H1 (cell line): ENCODE results near the gene TNP1. TPM values are rescaled to one million over a fixed set of nuclear protein-coding genes. Genes with fewer than 3 reads are reported as not detected.

ENCODE experiments used
- CTCF ChIA-PET: fragments of 300-600 bp; sonication (Branson Sonifier 250); formaldehyde crosslinking; loops from one replicate; lab custom pipeline; 2021; ENCODE audit not compliant: partially characterized antibody; lab: Charles Lee
- POLR2A ChIA-PET: fragments of 300-600 bp; sonication (Branson Sonifier 250); formaldehyde crosslinking; loops from one replicate; lab custom pipeline; 2021; ENCODE audit warnings: inconsistent platforms; ENCODE audit not compliant: partially characterized antibody; lab: Charles Lee
- DNase-seq, 2 experiments: peaks; one replicate each; pipeline versions ENCODE4 v3.0.0 to v3.0.0-alpha.2; 2010 to 2022; ENCODE audit warnings: low spot score in 2 of 2, low read depth in 1 of 2, mixed read lengths in 1 of 2
- FAIRE-seq: peaks from 2 replicates; lab custom pipeline; 2011; peaks lifted over from hg19 to GRCh38; lab: Jason Lieb, UNC
- H2AFZ ChIP-seq: 2 replicates; pipeline ENCODE4 v1.8.1; 2012; ENCODE audit warnings: low read length, inconsistent platforms
- H2AK5ac ChIP-seq: 2 replicates; pipeline ENCODE4 v1.6.1; 2013; ENCODE audit warnings: low read depth, low read length
- H2BK120ac ChIP-seq: replicated peaks from 2 replicates; pipeline ENCODE3; 2013; ENCODE audit warnings: low read depth, low read length, inconsistent platforms
- H2BK12ac ChIP-seq: 2 replicates; pipeline ENCODE4 v1.6.1; 2013; ENCODE audit warnings: low read depth, low read length
- H2BK15ac ChIP-seq: 2 replicates; pipeline ENCODE4 v1.6.1; 2013; ENCODE audit warnings: low read length
- H2BK20ac ChIP-seq: 2 replicates; pipeline ENCODE4 v1.6.1; 2013; ENCODE audit warnings: low read length
- H2BK5ac ChIP-seq: 2 replicates; pipeline ENCODE4 v1.6.1; 2013; ENCODE audit warnings: low read depth, low read length
- H3K14ac ChIP-seq: 2 replicates; pipeline ENCODE4 v1.6.1; 2013; ENCODE audit warnings: inconsistent platforms; ENCODE audit not compliant: insufficient read length
- H3K18ac ChIP-seq: 2 replicates; pipeline ENCODE4 v1.6.1; 2013; ENCODE audit warnings: low read length; ENCODE audit errors: extremely low read depth
- H3K23ac ChIP-seq: 2 replicates; pipeline ENCODE4 v1.6.1; 2013; ENCODE audit warnings: inconsistent platforms; ENCODE audit not compliant: insufficient read length
- H3K23me2 ChIP-seq: 2 replicates; pipeline ENCODE4 v1.6.1; 2013; ENCODE audit warnings: low read depth, low read length
- H3K27ac ChIP-seq: 2 replicates; pipeline ENCODE4 v1.6.1; 2011; ENCODE audit warnings: low read depth, low read length, inconsistent platforms
- H3K27me3 ChIP-seq, 4 experiments: replicated peaks in 1 of 4; 1 replicate in 1 of 4; 2 replicates in 3 of 4; pipeline versions ENCODE4 v1.6.1 to v1.8.1; 2011 to 2013; ENCODE audit warnings: low read length in 3 of 4, mild to moderate bottlenecking in 3 of 4, inconsistent platforms in 2 of 4, mixed read lengths in 2 of 4, moderate library complexity in 1 of 4; ENCODE audit not compliant: control insufficient read depth in 3 of 4, insufficient read depth in 3 of 4; ENCODE audit errors: extremely low read depth in 1 of 4
- H3K36me3 ChIP-seq, 4 experiments: 2 replicates each; pipeline versions ENCODE4 v1.6.1 to v1.8.1; 2011 to 2013; ENCODE audit warnings: mild to moderate bottlenecking in 4 of 4, low read length in 3 of 4, moderate library complexity in 2 of 4, control low read depth in 1 of 4, inconsistent platforms in 1 of 4; ENCODE audit not compliant: insufficient read depth in 4 of 4, control insufficient read depth in 2 of 4
- H3K4ac ChIP-seq: replicated peaks from 2 replicates; pipeline ENCODE3; 2013; ENCODE audit warnings: low read length, low read depth, mixed read lengths, inconsistent platforms; ENCODE audit not compliant: insufficient read length
- H3K4me1 ChIP-seq, 4 experiments: replicated peaks in 1 of 4; 1 replicate in 1 of 4; 2 replicates in 3 of 4; pipeline versions ENCODE4 v1.6.1 to v1.8.1; 2011 to 2013; ENCODE audit warnings: low read length in 3 of 4, inconsistent platforms in 2 of 4, mixed read lengths in 1 of 4; ENCODE audit not compliant: insufficient read depth in 4 of 4, control insufficient read depth in 3 of 4
- H3K4me2 ChIP-seq, 2 experiments: 2 replicates each; pipeline versions ENCODE4 v1.6.1 to v1.8.1; 2011 to 2013; ENCODE audit warnings: low read depth in 2 of 2, low read length in 2 of 2, control low read depth in 1 of 2, inconsistent platforms in 1 of 2, mild to moderate bottlenecking in 1 of 2; ENCODE audit not compliant: insufficient read depth in 1 of 2
- H3K4me3 ChIP-seq, 4 experiments: fragments of 200-600, 300-600 bp in 1 of 4; sonication (generic), shearing (Covaris generic), sonication (Bioruptor Twin) in 1 of 4; 2 replicates each; pipeline versions ENCODE4 v1.5.1 to v1.8.1; 2011 to 2016; ENCODE audit warnings: low read length in 4 of 4, low read depth in 3 of 4, control low read depth in 2 of 4, inconsistent platforms in 2 of 4, mild to moderate bottlenecking in 2 of 4, mixed read lengths in 1 of 4, moderate library complexity in 1 of 4; ENCODE audit not compliant: insufficient read depth in 2 of 4; ENCODE audit errors: extremely low read depth in 1 of 4
- H3K56ac ChIP-seq: replicated peaks from 2 replicates; pipeline ENCODE3; 2013; ENCODE audit warnings: low read depth, mild to moderate bottlenecking, mixed read lengths, low read length, inconsistent platforms; ENCODE audit not compliant: insufficient read length
- H3K79me1 ChIP-seq: 2 replicates; pipeline ENCODE4 v1.6.1; 2013; ENCODE audit warnings: low read depth, low read length, control low read depth
- H3K79me2 ChIP-seq, 2 experiments: 2 replicates each; pipeline versions ENCODE4 v1.6.1 to v1.8.1; 2012 to 2013; ENCODE audit warnings: low read length in 2 of 2, mild to moderate bottlenecking in 2 of 2, inconsistent platforms in 1 of 2; ENCODE audit not compliant: insufficient read depth in 2 of 2, control insufficient read depth in 1 of 2
- H3K9ac ChIP-seq, 4 experiments: replicated peaks in 1 of 4; 1 replicate in 1 of 4; 2 replicates in 3 of 4; pipeline versions ENCODE4 v1.6.1 to v1.8.1; 2011 to 2013; ENCODE audit warnings: low read depth in 3 of 4, low read length in 3 of 4, control low read depth in 2 of 4, mild to moderate bottlenecking in 2 of 4, moderate library complexity in 2 of 4, inconsistent platforms in 1 of 4; ENCODE audit errors: extremely low read depth in 1 of 4
- H3K9me3 ChIP-seq, 2 experiments: 2 replicates each; pipeline versions ENCODE4 v1.6.1 to v1.8.1; 2012 to 2013; ENCODE audit warnings: mild to moderate bottlenecking in 2 of 2, moderate library complexity in 2 of 2, control low read depth in 1 of 2, inconsistent platforms in 1 of 2, low read depth in 1 of 2, low read length in 1 of 2, mixed read lengths in 1 of 2; ENCODE audit not compliant: insufficient read depth in 2 of 2
- H4K20me1 ChIP-seq, 2 experiments: replicated peaks in 1 of 2; 2 replicates each; pipeline versions ENCODE3 to v1.8.1; 2011 to 2013; ENCODE audit warnings: inconsistent platforms in 2 of 2, low read length in 2 of 2, mild to moderate bottlenecking in 1 of 2; ENCODE audit not compliant: insufficient read depth in 2 of 2, control insufficient read depth in 1 of 2
- H4K5ac ChIP-seq: 2 replicates; pipeline ENCODE4 v1.6.1; 2013; ENCODE audit warnings: low read length, low read depth, mixed read lengths, inconsistent platforms; ENCODE audit not compliant: insufficient read length
- H4K8ac ChIP-seq: 2 replicates; pipeline ENCODE4 v1.8.0; 2013; ENCODE audit warnings: mild to moderate bottlenecking, moderate library complexity, low read length, inconsistent platforms; ENCODE audit not compliant: insufficient read depth; ENCODE audit errors: extremely low read depth
- H4K91ac ChIP-seq: replicated peaks from 2 replicates; pipeline ENCODE3; 2013; ENCODE audit warnings: low read length, mixed read lengths, inconsistent platforms; ENCODE audit not compliant: insufficient read length
- BACH1 ChIP-seq: IDR thresholded peaks from 2 replicates; pipeline ENCODE4 v1.6.1; 2012; ENCODE audit warnings: low read length, improper control_type of control experiment
- RFX5 ChIP-seq: IDR thresholded peaks from 2 replicates; pipeline ENCODE4 v1.6.1; 2011; ENCODE audit warnings: low read depth, low read length, improper control_type of control experiment, borderline replicate concordance
- WGBS, 2 experiments: shearing (Covaris generic) in 1 of 2; methylation state at CpG; one replicate each; pipeline versions ENCODE4 v1.1.6 to v1.1.7; 2013 to 2015; ENCODE audit warnings: low lambda C conversion rate in 2 of 2, mixed read lengths in 2 of 2, inconsistent platforms in 1 of 2, low coverage in 1 of 2, missing lambda C conversion rate in 1 of 2; ENCODE audit not compliant: insufficient replicate concordance in 2 of 2, insufficient coverage in 1 of 2, insufficient read length in 1 of 2; ENCODE audit errors: extremely low coverage in 1 of 2, missing lambda C conversion rate in 1 of 2; 5-methylcytosine and 5-hydroxymethylcytosine counted together
- polyA plus RNA-seq, 7 experiments: library from polyadenylated mRNA; depleted of rRNA in 3 of 7; stranded (reverse) in 5 of 7; unstranded in 2 of 7; fragments of >200 nt in 5 of 7; fragments of 200-250 nt in 2 of 7; gene quantifications; 1 replicate in 5 of 7; 2 replicates in 1 of 7; 4 replicates in 1 of 7; pipeline versions ENCODE4 v1.2.1 to v1.2.3, GENCODE V29; 2011 to 2013; ENCODE audit warnings: missing spikeins in 2 of 7, mixed read lengths in 2 of 7
- total RNA-seq: library from RNA; stranded (reverse); fragmentation: NEBNext Ultra II Directional; extraction: Animal tissue kit (Norgen Biotek cat#: 25700); gene quantifications from 2 replicates; pipeline ENCODE4 v1.2.1, GENCODE V29; 2021

TNP1 gene
- total and polyA plus RNA-seq, 2 of the 8 experiments (the other 6 are each of a cell fraction or from before 2014, with no cell fraction given), result not detected

- H3K4me3 ChIP-seq, result no peak overlapping the region
- no peaks in the 10 kb centered on the region; the same call in 1 of the 2 replicates for H3K79me1 ChIP-seq
- no peak overlapping the region for H3K4ac ChIP-seq
- no peak overlapping the region for H3K18ac ChIP-seq
- H2BK5ac ChIP-seq, result no peak overlapping the region
- no peak overlapping the region for H4K91ac ChIP-seq
- ChIA-PET CTCF (interaction anchor here (1.1 kb wide), 1 partner anchor 7 kb away, joined by 3 read pairs; no protein-coding TSS in a partner anchor), POLR2A (no interaction called here)
- H3K27ac ChIP-seq, result no peak overlapping the region
- WGBS, 2 experiments, result 90% methylated on average over 3 of the region's 3 CpGs; no CpG with 5 or more reads in 1 of the 2 experiments
- no peak overlapping the region for H3K9ac ChIP-seq
- H3K79me2 ChIP-seq, result no peaks in the 10 kb centered on the region
- H3K9me3 ChIP-seq, result peaks cover 0 to 8% of the 10 kb centered on the region in 2 experiments; a peak in 2 of 4 replicates
- H2BK12ac ChIP-seq, result no peak overlapping the region
- no peaks in the 10 kb centered on the region for H3K36me3 ChIP-seq
- H2BK15ac ChIP-seq, result no peak overlapping the region
- DNase-seq (no peak), FAIRE-seq (no peak)
- H2AFZ ChIP-seq, result no peak overlapping the region
- no peaks in the 10 kb centered on the region for H3K4me1 ChIP-seq
- H3K27me3 ChIP-seq, result no peaks in the 10 kb centered on the region
- H3K4me2 ChIP-seq, result no peak overlapping the region
- no peak overlapping the region for H4K5ac ChIP-seq
- H2AK5ac ChIP-seq, result no peak overlapping the region
- no peaks in the 10 kb centered on the region for H4K20me1 ChIP-seq
- H2BK20ac ChIP-seq, result no peak overlapping the region
- no peak overlapping the region for H3K23ac ChIP-seq
- TF ChIP-seq RFX5 (no peak), BACH1 (no peak)
- TF ChIP-seq, all 59 proteins: peak for 0
- Histone ChIP-seq H3K23me2 (no peaks in the 10 kb centered on the region), H2BK120ac (no peak overlapping the region), H4K8ac (no peak overlapping the region), H3K56ac (no peak overlapping the region), H3K14ac (no peak overlapping the region)
Measured at GRCh38 chr2:216870508-216871332, 10.9 kb upstream of the TNP1 start.
